DMS153 (cell line): ENCODE results near the gene MYH14.
"Not testable (repeated sequence)": the region's sequence is repeated elsewhere in the genome, so short reads cannot be mapped to it uniquely, and the experiment has no call there.

Experiments used
- DNase-seq: peaks from one replicate; lab custom pipeline; 2025; lab: John Stamatoyannopoulos, UW

The MYH14 gene

DNA sequence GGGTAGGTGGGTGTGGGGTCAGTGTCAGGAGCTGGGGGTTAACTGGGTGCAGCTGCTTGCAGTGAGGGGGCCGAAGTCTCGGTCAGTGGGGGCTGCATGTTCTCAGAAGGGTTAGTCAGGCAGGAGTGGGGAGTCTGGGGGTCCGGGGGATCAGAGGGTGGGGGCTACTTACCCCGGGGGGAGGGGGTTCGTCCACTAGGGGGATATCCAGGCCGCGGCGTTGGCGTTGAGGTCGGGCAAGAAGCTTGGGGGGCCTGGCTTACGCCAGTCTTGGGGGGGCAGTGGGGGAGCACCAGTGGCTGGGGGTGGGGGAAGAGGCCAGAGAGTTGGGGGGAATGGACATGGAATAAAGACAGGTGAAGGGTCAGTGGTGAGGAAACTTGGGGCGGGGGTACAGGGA lies 116.6 kb downstream of the MYH14 start:
- no peak for DNase-seq

DNA sequence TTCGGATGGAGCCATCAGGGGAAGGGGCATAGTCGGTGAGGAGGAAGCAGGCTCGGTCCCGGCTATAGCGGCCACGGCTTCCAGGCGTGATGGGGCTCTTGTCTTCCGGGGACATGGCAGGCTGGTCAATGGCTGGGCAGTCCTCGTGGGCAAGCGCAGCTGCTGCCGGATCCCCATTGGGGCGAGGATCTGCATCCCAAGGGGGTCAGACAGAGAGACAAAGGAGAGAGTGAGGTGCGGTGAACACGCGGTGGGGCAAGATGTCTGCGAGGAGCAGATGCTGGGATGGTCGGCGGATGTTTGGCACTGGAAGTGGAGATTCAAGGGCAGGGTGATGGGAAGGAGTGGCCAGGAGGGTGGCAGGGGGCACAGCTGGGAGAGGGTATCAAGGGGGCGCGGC lies 117.2 kb downstream of the MYH14 start:
- no peak for DNase-seq

DNA sequence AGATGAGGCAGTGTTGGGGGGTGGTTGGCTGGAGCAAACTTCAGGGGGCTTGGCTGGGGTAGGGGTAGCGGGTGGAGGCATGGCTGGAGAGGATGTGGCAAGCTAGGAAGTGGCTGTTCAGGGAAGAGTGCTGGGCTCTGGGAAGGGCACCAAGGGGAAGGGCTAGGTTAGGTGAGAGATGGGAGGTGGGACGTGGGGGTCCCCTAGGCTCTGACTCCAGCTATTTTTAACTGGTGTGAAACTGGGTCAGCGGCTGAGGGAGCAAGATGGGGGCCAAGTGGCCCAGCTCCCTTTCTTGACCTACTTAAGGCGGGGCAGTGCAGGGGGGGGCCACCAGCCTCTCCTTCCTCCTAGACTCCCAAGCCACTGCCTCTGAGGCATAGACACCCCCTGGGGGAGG lies 118.4 kb downstream of the MYH14 start:
- no peak for DNase-seq

DNA sequence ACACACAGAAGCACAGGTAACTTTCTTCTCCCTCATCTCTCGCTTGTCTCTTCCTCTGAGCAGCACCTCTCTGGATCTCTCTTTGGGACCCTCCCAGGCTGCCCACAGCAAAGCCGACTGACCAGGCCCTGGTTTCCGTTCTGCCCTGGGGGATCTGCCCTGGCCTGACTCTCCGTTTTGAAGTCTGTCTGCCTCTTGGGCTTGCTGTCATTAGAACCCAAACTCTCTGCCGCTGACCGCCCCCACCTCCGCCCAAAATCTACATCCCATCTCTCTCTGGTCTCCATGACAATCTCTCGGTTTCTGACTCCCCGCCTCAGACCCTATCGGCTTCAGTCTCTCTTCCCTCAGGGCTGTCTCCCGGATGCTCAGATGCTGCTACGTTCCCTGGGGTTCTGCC lies 118.8 kb downstream of the MYH14 start:
- no peak for DNase-seq

DNA sequence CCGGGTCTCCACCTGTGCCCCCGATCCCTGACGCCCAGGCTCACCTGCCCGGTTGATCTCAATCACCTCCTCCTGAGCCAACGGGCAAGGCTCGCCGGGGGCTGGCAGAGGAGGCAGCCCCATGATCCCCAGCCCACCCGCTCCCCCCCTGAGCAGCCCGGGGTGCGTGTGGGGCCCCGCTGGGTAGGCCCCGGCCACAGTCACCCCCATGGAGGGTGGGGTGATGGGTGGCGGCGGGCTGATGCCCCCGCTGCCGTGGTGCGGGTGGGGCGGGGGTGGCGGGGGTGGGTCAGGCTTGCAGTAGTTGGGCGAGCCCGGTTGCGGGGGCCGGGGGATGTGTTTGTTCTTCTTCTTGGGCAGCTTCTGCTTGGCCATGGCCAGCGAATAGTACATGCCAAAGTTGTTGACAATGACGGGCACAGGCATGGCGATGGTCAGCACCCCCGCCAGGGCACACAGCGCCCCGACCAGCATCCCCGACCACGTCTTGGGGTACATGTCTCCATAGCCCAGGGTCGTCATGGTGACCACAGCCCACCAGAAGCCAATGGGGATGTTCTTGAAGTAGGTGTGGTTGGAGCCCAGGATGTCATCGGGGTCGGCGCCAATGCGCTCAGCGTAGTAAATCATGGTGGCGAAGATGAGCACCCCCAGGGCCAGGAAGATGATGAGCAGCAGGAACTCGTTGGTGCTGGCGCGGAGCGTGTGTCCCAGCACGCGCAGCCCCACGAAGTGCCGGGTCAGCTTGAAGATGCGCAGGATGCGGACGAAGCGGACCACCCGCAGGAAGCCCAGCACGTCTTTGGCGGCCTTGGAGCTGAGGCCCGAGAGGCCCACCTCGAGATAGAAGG lies 119.7 kb downstream of the MYH14 start:
- DNase-seq, result no peak

DNA sequence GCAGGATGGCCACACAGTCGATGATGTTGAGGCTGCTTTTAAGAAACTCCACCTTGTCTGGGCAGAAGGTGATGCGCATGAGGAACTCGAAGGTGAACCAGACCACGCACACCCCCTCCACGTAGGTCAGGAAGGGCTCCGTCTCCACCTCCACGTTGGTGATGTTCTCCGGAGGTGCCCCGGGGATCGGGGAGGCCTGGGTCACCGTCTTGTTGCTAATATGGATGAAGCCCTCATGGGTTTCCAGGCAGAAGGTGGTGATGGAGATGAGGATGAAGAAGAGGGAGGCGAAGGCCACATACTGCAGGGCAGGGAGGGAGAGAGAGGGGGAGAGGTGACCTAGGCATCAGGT lies 120.3 kb downstream of the MYH14 start:
- no peak for DNase-seq

DNA sequence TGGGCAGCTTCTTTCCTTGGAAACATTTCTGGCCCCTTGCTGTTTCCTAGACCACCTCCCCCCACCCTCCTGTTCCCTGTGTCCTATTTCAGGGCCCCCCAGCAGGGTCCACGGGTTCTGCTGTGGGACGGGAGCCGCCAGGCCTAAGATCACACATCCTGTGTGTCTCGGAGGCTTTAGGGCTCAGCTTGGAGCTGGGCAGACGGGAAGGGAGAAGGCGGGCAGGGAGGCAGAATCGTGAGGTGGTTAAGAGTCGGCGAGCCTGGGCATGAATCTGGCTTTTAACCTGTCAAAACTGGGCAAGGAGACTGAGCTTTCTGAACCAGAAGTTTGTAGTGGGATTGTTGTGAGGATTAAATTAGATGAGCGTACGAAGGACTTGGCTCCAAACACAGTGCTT lies 120.9 kb downstream of the MYH14 start:
- DNase-seq, result no peak

DNA sequence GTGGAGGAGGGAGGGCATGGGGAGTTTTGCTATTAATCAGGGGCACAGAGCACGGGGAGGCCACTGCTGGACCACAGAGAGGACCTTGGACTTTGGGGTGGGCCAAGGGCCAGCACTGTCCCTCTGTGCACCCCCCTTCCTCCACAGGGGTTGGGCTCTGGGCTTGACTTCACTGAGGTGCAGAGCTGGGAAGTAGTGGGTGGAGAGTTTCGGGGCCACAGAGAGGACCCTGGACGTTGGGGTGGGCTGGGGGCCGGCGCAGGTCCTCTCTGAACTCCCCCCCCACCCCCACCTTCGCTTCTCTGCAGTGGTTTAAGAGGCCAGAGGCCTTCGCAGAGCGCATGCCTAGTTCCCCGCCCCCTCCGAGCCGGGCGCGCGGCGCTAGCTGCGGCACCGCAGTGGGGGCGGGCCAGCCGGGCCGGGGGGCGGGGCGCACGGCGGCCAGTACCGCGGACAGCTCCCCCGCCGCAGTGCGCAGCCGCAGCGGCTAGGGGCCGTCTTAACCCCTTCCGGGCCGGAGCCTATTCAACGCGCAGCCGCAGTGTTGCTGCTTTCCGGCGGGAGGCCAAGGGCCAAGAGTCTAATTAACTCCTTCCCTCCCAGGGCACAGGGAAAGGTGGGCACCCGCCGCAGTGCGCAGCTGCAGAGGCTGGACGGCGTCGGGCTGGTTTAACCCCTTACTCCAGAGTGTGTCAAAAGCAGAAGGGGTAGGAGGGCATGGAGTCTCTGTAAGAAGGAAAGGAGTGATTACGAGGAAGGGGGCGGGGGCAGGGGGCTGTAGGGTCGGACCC lies 122.1 kb downstream of the MYH14 start:
- peak; percentile 87 for DNase-seq

DNA sequence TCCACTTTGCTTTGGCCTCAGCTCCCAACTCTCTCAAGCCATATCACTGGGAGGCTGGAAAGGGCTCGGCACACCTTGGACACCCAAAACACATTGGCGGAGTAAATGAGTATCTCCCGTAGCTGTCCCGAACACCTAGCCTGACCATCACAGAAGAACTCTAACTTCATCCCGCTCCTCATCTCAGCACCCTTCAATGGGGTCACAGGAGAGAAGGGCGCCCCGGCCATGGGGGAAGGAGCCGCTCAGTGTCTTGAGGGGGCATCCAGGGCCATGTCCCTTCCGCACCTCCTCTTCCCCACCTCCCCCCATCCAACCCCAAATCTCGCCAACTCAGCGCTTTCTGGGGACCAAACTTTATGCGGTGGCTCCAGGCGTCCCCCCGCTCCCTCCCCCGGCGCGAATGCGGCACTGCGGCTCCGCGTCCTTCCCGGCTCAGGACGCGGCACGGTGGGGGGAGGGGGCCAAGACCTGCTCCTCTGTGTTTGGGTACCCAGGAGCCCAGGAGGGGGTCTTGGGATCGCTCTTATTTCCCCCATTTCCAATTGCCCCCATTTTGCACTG lies 122.8 kb downstream of the MYH14 start:
- DNase-seq, result no peak

DNA sequence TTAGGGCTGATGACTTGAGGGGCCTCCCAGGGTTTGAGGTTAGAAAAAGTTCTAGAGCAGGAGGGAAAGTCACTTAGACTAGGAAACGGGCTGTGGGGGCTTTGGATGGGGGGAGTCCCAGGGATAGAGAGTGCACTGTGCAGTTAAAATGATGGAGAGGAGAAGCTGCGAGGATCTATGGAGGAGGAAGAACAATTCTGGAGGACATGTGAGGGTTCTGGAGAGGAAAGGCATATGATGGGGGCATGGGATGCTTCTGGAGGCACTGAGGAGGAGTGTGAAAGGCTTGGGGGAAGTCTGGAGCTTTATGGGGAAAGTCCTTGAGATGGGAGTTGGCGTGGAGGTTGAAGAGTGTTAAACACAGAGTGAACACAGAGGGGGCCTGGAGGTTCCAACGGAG lies 123.6 kb downstream of the MYH14 start:
- no peak for DNase-seq

DNA sequence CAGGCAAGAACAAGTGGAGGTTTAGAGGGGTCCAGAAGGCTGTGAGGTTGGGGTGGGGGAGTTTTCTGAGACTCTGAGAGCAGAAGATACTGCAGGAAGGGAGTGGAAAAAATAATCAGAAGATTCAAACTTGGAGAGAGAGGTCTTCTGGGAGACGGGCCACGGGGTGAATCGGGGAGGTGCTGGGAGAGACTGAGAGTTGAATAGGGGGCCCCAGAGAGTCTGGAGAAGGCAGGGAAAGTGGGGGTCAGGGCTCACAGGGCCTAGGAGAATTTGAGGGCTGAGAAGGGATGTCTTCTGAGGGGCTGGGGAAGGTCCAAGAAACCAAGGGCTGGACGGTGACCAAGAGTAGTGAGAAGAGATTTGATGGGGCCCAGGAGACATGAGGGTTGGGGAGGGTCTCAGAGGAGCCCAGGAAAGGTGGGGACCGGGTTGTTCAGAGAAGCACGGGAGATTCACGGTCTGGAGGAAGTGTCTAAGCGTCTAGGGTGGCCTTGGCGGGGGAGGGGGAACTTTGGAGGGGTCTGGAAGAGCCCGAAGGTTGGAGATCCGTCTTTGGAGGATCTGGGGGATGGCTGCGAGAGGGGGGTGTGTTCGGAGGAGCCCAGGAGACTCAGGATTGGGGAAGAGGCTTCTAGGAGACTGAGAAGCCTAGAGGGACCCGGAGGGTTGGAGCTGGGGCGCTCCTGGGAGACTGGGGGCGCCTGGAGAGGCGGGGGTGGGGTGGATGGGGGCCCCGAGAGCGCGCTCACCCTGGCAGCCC lies 124.2 kb downstream of the MYH14 start:
- no peak for DNase-seq

DNA sequence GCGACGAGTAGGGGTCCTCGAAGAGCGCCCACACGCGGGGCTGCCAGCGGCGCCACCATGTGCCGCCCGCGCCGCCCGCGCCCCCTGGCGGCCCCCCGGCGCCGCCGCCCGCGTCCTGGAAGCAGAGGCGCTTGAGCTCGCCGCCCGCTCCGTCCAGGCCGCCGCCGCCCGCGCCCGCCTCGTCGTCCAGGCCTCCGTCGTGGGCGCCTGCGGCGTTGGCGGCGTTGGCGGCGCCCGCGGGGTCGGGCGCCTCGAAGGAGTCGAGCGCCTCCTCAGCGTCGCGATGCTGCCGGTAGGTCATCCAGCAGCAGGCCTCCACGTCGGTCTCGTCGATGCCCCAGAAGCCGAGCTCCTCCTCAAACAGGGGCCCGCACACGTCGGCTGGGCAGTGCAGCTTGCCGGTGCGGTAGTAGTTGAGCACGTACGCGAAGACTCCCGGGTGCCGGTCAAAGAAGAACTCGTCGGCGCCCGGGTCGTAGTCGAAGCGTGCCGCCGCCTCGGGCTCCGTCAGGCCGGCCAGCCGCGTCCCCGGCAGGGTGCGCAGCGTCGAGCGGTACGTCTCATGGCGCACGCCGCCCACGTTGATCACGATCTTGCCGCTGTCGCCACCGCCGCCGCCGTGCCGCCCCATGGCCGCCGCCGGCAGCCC lies 124.9 kb downstream of the MYH14 start:
- no peak for DNase-seq

DNA sequence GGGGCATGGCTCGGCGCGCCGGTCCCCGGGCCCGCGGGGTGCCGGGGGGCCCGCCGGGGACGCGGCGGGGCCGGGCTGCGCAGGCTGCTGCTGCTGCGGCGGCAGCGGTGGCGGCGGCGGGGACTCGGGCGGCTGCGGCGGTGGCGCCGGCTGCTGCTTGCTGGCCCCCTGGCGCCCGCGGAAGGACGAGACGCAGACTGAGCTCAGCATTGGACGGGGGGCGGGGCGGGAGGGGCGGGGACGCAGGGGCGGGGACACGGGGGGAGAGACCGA lies 125.4 kb downstream of the MYH14 start:
- no peak for DNase-seq

DNA sequence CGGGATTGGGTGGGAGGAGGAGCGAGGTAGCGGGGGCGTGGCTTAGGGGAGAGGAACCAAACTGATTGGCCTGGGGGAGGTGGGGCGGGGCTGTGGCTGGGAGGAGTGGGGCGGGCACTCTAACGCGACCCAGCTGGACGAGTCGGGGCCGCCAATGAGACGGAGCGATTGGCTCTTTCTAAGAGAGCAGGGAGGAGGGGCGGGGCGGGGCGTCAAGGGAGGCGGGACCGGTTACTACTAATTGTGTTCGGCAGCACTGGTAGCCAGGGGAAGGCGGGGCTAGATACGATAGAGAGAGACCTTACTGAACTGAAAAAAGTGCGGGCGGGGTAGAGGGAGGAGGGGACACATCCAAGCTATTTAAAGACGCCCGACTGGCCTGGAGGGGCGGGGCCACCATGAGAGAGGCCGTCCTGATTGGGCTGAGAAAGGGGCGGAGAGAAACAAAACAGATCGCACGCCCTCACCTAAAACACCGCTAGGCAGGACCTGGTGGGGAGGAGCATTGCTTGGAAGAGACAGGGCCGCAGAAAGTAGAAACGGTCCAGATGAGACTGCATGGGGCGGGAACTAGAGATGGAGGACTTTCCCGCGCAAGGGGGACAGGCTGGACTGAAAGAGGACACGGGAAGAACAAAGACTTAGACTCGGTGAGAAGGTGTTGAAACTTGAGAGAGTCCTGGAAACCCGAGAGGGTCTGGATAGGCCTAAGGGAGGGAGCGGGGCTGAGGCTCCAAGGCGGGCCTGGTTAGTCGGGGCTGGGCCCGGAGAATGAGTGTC lies 125.9 kb downstream of the MYH14 start, which contains the start of gene KCNC3:
Gene KCNC3, minus strand, starts transcription at position 232 of the 780 bp plus-strand sequence. CDS start 295 bp downstream, outside the sequence.
- peak; percentile 100 for DNase-seq

DNA sequence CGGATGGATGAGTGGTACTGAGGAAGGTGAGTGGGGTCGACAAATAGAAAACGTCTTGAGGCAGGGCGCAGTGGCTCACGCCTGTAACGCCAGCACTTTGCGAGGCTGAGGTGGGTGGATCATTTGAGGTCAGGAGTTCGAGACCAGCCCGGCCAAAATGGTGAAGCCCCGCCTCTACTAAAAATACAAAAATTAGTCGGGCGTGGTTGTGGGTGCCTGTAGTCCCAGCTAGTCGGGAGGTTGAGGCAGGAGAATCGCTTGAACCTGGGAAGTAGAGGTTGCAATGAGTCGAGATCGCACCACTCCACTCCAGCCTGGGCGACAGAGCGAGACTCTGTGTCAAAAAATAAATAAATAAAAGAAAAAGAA lies 126.5 kb downstream of the MYH14 start:
- DNase-seq, result not testable (repeated sequence)

DNA sequence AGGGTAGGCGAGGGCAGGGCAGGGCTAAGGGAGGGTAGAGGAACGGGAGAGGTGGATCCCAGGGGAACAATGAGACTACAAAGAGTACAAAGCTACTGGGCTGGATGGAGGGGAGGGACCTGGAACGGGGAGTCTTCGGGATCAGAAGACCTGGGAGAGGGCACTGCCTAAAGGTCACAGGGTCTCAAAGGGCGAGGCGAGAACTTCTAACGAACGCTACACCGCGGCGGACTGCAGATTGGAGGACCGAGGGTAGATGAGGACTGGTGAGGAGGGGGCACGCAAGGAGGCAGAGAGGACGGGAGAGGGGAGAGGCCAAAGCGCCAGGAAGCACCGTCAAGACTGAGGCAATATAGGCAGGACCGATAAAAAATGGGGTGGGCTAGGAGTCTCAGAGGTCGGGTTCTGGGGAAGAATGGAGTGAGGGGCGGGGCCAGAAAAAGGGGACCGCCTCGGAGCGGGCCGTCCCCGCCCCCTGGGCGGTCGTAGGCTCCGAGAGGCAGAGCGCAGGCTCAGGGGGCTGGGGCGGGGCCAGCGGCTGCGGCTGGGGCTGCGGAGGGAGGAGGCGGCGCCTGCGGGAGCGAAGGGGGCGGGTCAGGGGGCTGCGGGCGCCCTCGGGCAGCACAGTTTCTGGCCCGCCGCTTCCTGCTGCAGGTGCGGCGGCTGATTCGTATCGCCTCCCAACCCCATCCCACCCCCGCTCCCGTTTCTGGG lies 127.1 kb downstream of the MYH14 start:
- peak; percentile 84 for DNase-seq

DNA sequence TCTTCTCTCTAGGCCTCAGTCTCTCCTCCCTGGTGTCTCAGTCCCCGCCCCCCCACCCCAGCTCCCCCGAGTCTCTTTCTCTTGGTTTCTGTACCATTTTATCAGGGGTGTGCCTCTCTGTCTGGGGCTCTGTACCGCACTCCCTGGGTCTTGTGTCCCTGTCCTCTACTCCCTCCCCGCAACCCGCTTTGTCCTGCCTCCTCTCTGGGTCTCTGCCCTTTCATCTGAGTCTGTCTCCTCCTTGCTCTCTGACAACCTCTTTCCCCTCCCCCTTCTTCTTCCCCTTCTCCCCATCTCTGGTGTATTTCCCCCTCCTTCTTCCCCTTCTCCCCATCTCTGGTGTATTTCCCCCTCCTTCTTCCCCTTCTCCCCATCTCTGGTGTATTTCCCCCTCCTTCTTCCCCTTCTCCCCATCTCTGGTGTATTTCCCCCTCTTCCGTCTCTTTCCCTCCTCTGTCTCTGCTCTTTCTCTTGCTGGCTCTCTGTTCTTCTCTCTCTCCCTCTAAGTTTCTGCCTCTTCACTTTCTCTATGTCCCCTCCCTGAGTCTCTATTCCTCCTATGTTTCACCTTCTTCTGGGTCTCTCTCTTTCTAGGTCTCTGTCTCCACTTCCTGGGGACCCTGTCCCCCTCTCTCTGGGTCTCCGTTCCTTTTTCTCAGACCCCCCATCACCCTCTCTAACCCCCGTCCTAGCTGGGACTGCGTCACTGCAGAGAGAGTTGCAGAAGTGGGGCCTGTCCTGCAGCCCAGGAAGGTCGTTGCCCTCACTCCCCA lies 128.0 kb downstream of the MYH14 start:
- no peak for DNase-seq

DNA sequence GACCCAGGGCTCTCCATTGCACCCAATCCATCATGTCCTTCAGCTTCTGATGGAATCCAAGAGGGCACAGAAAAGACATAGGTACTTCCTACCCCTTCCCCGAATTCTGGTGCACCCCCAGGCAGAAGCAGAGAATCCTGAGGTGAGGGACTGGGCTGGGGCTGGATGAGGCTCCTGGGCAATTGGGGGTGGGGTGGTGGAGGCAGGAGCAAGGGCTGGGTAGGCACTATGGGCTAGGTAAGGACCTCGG lies 128.5 kb downstream of the MYH14 start:
- no peak for DNase-seq

DNA sequence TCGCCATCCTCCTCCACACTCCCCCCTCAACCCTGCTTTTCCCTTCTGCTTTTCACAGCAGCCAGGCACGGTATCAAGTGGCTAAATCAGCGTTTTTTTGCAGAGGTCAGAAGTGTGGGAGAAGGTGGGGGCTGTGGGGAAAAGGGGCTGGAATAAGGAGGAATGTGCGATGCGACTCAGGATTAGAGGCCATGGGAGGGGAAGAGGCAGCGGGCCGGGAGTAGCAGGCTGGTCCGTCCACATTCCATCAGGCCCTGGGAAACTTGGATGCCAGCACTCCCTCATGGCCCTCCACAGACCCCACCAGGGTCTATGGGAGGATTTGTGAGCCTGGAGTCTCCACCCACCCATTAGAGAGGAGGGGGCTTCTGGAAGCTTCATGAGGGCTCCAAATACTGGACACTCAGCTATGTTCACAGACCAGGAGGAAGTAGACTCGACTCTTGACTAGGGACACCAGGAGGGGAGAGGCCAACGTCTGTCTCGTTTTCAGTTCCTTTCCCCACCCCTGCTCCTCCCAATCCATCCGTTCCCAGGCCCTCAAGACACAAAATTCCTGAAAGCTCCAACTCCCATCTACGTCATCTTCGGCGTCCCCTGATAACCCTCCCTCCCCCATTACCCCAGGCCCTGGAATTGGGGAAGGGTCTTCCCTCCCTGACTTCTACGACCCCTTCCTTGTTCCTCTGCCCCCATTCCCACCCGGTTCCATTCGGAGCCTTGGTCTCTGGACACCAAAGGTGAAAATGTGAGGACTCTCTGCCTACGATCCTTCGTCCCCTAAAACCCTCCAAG lies 129.0 kb downstream of the MYH14 start:
- DNase-seq, result no peak
